GM18511 (cell line): ENCODE measurements around the gene APOBEC2.
A peak's percentile ranks its signal among the peaks of the same experiment; 100 is the strongest.
"Not testable (repeated sequence)": the region's sequence is repeated elsewhere in the genome, so short reads cannot be mapped to it uniquely, and the experiment has no call there.

Source experiments
- ATAC-seq: cut with Tn5 transposase; IDR thresholded peaks from one replicate; pipeline ENCODE4 v1.9.1; 2021; ENCODE audit warnings: mild to moderate bottlenecking, moderate library complexity; ENCODE audit not compliant: unreplicated experiment

The APOBEC2 gene

GRCh38 chr6:41053041-41053440 is at the start of gene APOBEC2:
TSS of gene APOBEC2 (plus strand) at chr6:41053202. CDS start at chr6:41053348, 146 bp downstream.
- no peak for ATAC-seq

- ATAC-seq = peak; percentile 68
Measured at GRCh38 chr6:41006217-41006616, 46.8 kb upstream of the APOBEC2 start.

- ATAC-seq = not testable (repeated sequence)
Measured at GRCh38 chr6:41006980-41007379, 46.0 kb upstream of the APOBEC2 start.

- no peak for ATAC-seq
Measured at GRCh38 chr6:41008011-41008410, 45.0 kb upstream of the APOBEC2 start.

- no peak for ATAC-seq
Measured at GRCh38 chr6:41009669-41010068, 43.3 kb upstream of the APOBEC2 start.

GRCh38 chr6:41011673-41012072 is 41.3 kb upstream of the APOBEC2 start:
- no peak for ATAC-seq

- ATAC-seq = no peak
Measured at GRCh38 chr6:41013466-41014153, 39.4 kb upstream of the APOBEC2 start.

DNA sequence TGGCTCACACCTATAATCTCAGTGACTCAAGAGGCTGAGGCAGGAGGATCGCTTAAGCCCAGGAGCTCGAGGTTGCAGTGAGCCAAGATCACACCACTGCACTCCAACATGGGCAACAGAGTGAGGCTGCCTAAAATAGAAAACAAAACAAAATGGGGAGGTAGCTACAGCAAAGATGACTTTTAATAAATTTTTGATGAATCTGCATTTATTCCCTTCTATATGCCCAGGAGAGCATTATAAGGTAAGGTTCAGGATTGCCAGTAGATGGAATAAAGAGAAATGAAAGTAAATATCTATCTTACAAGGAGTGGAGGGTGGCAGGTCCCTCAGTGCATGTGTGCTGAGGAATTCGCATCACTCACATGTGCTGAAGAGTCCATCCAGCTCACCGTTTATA is 38.2 kb upstream of the APOBEC2 start:
- ATAC-seq = no peak

- not testable (repeated sequence) for ATAC-seq
Measured at GRCh38 chr6:41015860-41016259, 37.1 kb upstream of the APOBEC2 start.

GRCh38 chr6:41017663-41018062 is 35.3 kb upstream of the APOBEC2 start:
- ATAC-seq = no peak

DNA sequence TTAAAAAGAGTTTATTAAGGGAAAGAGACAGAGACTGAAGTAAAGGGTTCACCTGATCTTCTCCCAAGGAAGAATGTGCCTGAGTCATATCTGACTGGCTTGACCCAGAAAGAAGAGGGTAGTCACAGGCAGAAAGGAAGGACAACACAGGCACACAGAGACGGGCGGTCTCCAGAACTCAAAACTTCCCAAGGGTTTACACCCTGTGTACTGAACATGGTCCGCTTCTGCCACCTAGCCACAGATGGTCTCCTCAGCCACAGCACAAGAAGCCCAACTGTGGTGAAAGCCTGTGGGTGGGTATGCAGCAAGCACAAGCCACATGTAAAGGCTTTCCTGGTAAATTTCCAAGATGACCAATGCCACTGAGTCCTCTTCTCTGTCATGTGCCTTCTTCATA is 31.2 kb upstream of the APOBEC2 start:
- ATAC-seq = no peak

- ATAC-seq = no peak
Measured at GRCh38 chr6:41022294-41022693, 30.7 kb upstream of the APOBEC2 start.

DNA sequence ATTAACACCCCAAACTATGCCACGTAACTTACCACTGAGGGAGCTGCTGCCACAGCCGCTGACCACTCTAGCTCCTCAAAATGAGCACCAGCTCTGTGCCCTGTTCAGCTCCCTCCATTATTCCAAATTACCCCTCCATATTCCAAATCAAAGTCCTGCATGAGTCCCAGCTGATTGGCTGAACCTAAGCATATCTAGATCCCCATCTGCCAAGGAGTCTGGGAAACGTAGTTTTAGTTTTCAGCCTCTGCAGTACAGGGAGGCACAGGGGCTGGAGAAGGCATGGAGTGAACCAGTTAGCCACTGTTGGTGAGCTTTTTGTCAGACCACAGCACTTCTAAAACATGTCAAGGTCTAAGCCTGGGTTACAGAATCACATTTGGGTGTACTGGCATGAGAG is 29.9 kb upstream of the APOBEC2 start:
- no peak for ATAC-seq

DNA sequence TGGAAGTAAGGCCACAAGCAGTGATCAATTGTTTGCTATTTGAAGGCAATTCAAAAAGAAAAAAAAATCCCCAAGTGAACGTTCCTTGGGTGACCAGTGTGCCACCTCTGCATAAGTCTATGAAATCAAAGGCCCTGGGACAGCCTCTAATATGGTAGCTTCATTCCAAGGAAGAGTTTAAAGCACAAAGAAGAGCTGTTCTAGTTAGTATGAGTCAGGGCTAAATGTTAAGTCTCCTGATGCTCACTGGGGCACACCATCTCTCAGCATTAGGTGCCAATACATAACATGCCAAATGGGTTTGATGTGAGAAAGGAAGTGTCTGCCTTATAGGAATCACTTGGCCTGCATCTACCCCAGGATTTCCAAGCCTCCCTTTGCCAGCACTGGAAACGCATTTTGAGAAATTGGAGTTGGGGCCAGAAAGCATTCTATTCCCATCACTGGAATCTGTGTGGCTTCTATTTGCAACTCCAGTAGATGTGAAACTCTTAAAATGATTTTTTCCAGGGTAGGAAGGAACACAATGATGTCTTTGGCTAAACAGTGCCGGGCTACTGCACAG is 27.0 kb upstream of the APOBEC2 start:
- ATAC-seq = no peak

DNA sequence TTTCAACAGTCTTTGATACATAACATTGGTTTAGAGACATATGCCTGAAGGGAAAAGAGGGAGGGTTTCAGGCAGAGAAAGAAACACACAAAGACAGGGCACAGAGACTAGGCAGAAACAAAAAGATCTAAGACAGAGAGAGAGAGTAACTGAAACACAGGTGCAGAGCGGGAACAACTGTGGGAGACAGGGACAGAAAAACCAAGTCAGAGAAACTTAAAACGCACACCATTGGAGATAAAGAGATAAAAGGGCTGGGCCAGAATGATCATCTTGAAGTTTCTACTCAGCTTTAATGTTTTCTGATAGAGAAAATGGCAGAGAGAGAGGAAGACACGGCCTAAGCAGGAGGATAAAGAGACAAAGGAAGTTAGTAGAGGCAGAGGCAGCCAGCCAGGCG is 25.8 kb upstream of the APOBEC2 start:
- no peak for ATAC-seq

DNA sequence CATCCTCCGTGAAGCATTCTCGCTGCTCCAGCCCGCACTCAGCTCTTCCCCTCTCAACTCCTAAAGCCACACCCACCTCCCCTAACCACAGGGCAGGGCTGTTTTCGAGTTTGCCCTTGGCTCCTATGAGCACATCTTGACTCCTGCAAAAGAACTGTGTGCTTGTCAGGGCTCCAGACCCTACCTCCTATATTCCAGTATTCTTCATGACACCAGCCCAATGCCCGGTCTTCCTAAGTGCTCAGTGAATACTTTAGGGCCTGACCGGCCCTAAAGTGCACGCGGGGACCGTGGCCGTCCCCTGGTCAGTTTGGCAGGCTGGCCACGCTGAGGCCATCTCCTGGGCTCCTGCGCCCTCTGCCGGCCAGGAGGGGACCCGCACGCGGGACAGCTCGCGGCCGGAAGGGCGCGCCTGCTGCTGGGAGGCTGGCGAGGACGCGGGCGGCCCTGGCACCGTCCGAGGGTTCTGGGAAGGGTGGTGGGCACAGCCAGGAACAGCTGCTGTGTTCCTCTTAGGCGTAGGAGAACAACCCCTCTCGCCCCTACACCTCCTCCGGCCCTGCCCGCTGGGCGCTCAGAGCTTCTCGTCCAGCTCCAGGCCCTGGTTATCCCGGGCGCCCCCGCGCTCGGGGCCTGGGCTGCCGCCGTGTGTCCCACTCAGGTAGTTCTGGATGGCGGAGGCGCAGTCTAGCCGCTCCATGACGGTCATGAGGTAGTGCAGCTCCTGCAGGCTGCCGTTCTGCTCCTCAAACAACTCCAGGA is 25.0 kb upstream of the APOBEC2 start:
- peak; percentile 88 for ATAC-seq

- ATAC-seq = peak; percentile 52
Measured at GRCh38 chr6:41028561-41029412, 24.2 kb upstream of the APOBEC2 start.

GRCh38 chr6:41032830-41033229 is 20.2 kb upstream of the APOBEC2 start:
- no peak for ATAC-seq

DNA sequence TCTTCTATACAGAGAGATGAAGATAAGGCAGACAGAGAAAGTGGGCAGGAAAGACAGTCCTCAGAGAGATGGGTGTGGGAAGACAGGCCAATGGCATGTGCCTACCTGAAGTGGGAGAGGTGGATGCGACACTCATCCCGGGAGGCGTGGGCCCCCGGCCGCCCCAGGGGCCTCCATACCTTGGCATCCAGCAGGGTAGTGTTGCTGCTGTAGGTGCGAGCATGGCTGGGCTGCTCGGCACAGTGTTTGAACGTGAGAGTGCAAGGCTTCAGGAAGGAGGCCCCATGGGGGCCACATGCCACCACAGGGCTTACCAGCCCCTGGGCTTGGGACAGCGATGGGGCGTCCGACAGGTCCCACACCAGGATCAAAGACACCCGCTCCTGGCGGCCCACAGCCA is 19.2 kb upstream of the APOBEC2 start:
- no peak for ATAC-seq

- no peak for ATAC-seq
Measured at GRCh38 chr6:41036186-41036585, 16.8 kb upstream of the APOBEC2 start.

DNA sequence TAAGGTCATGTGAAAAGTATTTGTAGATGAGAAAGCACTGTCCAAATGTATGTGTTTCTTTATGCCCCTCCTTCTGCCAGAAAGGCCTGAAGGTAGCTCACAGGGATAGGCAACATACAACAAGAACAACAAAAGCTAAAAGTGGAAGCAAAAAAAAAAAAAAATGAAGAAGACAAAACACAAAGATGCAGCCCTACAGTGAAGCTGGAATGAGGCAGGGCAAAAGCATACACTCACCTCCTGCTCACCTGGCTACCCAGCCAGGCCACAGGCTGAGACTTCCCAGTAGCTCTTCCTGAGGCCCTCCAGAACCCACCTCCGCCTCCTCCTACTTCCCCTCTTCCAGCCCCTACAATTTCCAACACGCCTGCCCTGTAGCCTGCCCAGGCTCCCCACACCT is 16.4 kb upstream of the APOBEC2 start:
- no peak for ATAC-seq
